Dendritic cell treated with granulocyte-macrophage colony-stimulating factor and Interleukin-4, amounts not matched to agents 40 ng/mL and 50 ng/mL, for 4 days (primary cell): ENCODE measurements around the gene ALOX15.
"Not testable (repeated sequence)": the region's sequence is repeated elsewhere in the genome, so short reads cannot be mapped to it uniquely, and the experiment has no call there.

Source experiments
- H3K27ac Mint-ChIP-seq: one replicate; pipeline ENCODE4 v1.8.0; 2022; ENCODE audit warnings: mild to moderate bottlenecking, mixed read lengths
- H3K27me3 Mint-ChIP-seq: one replicate; pipeline ENCODE4 v1.8.0; 2022; ENCODE audit warnings: mild to moderate bottlenecking, mixed read lengths
- H3K36me3 Mint-ChIP-seq: one replicate; pipeline ENCODE4 v1.8.0; 2022; ENCODE audit warnings: low read depth, mixed read lengths
- H3K4me1 Mint-ChIP-seq: one replicate; pipeline ENCODE4 v1.8.0; 2022; ENCODE audit warnings: low read depth, mixed read lengths
- H3K4me3 Mint-ChIP-seq: one replicate; pipeline ENCODE4 v1.8.0; 2022; ENCODE audit warnings: mild to moderate bottlenecking, moderate library complexity, mixed read lengths
- H3K9me3 Mint-ChIP-seq: one replicate; pipeline ENCODE4 v1.8.0; 2022; ENCODE audit warnings: mixed read lengths
- intact Hi-C: fragments of 100-400 bp; cut with micrococcal nuclease; formaldehyde crosslinking; loops from one replicate; pipeline ENCODE4 v1.15.0; 2022

ALOX15 gene

DNA sequence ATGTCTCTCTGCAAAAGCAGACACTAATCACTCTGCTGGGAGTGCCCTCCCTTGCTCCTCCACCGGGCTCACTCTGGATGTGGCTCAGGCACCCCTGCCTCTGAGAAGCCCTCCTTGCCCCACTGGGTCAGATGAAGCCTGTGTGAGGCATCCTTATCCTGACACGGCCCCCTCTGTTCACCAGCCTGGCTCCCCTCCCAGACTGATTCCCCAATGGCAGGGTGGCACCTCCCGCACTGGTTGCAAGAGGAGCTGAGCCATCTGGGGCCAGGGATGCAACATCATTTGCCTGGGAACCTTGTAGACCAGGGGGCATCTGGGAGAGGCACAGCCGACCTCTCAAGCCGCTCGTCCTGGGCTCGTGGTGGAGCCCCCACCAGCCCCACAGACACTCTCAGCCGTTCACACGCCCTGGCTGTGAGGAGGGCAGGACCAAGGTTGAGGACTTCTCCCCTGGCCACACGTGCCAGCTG lies 50.5 kb downstream of the ALOX15 start:
- peaks cover 78% of the 10 kb centered on the region for H3K27me3 Mint-ChIP-seq
- peak overlapping the region; percentile 15 for H3K27ac Mint-ChIP-seq

DNA sequence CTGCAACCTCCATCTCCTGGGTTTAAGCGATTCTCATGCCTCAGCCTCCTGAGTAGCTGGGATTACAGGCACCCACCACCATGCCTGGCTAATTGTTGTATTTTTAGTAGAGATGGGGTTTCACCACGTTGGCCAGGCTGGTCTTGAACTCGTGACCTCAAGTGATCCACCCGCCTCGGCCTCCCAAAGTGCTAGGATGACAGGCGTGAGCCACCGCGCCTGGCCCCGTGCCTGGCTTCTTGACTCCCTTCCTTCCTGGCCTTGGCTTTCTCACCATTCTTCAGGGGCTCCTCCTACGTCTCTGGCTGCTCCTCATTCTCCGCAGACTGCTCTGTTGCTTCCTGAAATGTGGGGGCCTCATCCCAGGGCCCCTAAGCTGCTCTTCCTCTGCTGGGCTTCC lies 51.4 kb downstream of the ALOX15 start:
- peaks cover 82% of the 10 kb centered on the region for H3K27me3 Mint-ChIP-seq
- peak overlapping the region; percentile 15 for H3K27ac Mint-ChIP-seq
- H3K36me3 Mint-ChIP-seq, H3K4me3 Mint-ChIP-seq, H3K9me3 Mint-ChIP-seq, intact Hi-C loops: not testable (repeated sequence)
- peaks cover 28% of the 10 kb centered on the region for H3K4me1 Mint-ChIP-seq

More for the DNA sequence above, 50.5 kb downstream of the ALOX15 start:
- Mint-ChIP-seq H3K36me3 (no peaks in the 10 kb centered on the region), H3K4me1 (peaks cover 35% of the 10 kb centered on the region), H3K9me3 (no peaks in the 10 kb centered on the region), H3K4me3 (no peak overlapping the region)
- intact Hi-C loops = no loop called here

DNA sequence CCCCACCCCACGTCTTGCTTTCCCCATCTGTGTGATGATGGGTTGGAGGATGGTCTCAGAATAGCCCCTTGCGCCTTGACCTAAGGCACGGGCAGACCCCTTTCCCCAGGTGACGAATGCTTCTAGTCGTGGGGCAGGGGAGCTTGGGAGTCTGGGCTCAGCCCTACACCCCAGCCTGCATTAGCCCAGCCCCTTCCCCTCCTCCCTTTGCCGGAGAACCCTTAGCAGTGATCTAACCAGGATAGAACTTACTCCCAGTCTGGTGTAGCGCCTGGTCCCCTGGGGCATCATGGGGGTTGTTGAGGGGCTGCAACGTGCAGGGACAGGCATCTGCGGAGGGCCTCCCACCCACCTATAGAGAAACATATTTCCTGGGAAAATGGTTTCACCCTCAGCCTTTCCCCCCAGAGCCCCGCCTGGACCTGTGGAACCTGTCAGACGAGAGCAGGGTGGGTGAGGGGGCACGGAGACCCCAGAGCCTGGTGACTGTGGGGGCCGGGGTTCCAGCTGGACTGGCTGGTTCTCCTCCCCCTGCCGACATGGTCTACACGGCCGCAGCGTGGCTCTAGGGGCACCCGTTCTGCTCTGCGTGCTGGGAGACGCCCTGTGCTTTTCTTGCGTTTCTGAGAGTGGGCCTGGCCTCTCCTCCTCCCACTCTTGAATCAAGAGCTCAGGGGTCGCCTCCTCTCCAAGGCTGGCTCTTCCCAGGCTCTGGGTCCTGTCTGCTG lies 52.4 kb downstream of the ALOX15 start:
- Mint-ChIP-seq H3K36me3 (no peaks in the 10 kb centered on the region), H3K27ac (no peak overlapping the region), H3K9me3 (no peaks in the 10 kb centered on the region), H3K27me3 (peaks cover 79% of the 10 kb centered on the region), H3K4me3 (no peak overlapping the region), H3K4me1 (peaks cover 25% of the 10 kb centered on the region)
- intact Hi-C loops = no loop called here

DNA sequence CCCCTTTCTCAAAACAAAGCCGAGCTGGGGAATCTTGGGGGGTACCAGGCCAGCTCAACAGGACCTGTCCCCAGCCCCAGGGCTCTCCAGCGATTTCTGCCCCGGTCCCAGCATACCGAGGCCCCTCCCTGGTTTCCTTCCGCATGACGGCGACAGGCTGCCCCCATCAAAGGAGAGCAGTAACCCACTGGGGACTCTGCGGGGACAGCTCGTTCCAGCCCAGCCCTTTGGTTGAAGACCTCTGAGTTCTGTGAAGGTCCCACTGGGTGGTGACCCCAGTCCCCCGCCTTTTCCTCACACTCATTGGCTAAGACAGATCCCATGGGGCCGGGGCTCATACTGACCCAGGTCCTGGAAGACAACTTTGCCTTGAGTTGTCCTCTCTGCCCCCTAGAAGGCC lies 53.1 kb downstream of the ALOX15 start:
- intact Hi-C loops = no loop called here
- peaks cover 81% of the 10 kb centered on the region for H3K27me3 Mint-ChIP-seq
- no peak overlapping the region for H3K4me3 Mint-ChIP-seq
- H3K27ac Mint-ChIP-seq = no peak overlapping the region
- H3K36me3 Mint-ChIP-seq = no peaks in the 10 kb centered on the region
- H3K9me3 Mint-ChIP-seq = no peaks in the 10 kb centered on the region
- peaks cover 25% of the 10 kb centered on the region for H3K4me1 Mint-ChIP-seq

- intact Hi-C loops = no loop called here
- Mint-ChIP-seq H3K4me3 (no peak overlapping the region), H3K36me3 (no peaks in the 10 kb centered on the region), H3K9me3 (no peaks in the 10 kb centered on the region), H3K27me3 (peaks cover 85% of the 10 kb centered on the region), H3K4me1 (peaks cover 25% of the 10 kb centered on the region), H3K27ac (peak overlapping the region; percentile 23)
Measured at GRCh38 chr17:4587803-4588202, 53.7 kb downstream of the ALOX15 start.

GRCh38 chr17:4587195-4587594 lies 54.3 kb downstream of the ALOX15 start:
- intact Hi-C loops = no loop called here
- no peaks in the 10 kb centered on the region for H3K9me3 Mint-ChIP-seq
- H3K4me1 Mint-ChIP-seq = peaks cover 19% of the 10 kb centered on the region
- peaks cover 86% of the 10 kb centered on the region for H3K27me3 Mint-ChIP-seq
- no peaks in the 10 kb centered on the region for H3K36me3 Mint-ChIP-seq
- no peak overlapping the region for H3K4me3 Mint-ChIP-seq
- peak overlapping the region; percentile 23 for H3K27ac Mint-ChIP-seq

DNA sequence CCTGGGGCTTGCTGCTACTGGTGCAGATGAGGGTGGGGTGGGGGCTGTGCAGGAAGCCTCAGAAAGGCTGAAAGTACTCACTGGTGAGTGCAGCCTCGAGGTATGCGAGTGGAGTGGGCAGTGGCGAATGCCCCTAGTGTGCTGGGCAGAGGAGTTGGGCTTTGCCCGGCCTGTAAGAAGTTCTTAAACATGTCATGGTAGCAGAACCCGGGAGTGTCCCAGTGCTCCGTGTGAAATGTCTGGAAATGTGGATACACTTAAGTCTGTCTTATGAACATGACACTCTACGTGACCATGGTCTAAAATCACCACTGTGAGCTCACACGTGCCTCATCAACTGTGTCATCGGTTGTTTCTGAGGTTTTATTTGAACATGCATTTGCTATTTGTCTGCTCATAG lies 55.4 kb downstream of the ALOX15 start:
- Mint-ChIP-seq H3K4me3 (no peak overlapping the region), H3K36me3 (no peaks in the 10 kb centered on the region), H3K27me3 (peaks cover 87% of the 10 kb centered on the region), H3K4me1 (peaks cover 8% of the 10 kb centered on the region), H3K27ac (no peak overlapping the region), H3K9me3 (no peaks in the 10 kb centered on the region)
- intact Hi-C loops = no loop called here

- H3K27me3 Mint-ChIP-seq = peaks cover 86% of the 10 kb centered on the region
- no peak overlapping the region for H3K27ac Mint-ChIP-seq
- no peaks in the 10 kb centered on the region for H3K9me3 Mint-ChIP-seq
- H3K36me3 Mint-ChIP-seq = no peaks in the 10 kb centered on the region
- intact Hi-C loops = no loop called here
- H3K4me1 Mint-ChIP-seq = peaks cover 4% of the 10 kb centered on the region
- no peak overlapping the region for H3K4me3 Mint-ChIP-seq
Measured at GRCh38 chr17:4585638-4585994, 55.9 kb downstream of the ALOX15 start.

DNA sequence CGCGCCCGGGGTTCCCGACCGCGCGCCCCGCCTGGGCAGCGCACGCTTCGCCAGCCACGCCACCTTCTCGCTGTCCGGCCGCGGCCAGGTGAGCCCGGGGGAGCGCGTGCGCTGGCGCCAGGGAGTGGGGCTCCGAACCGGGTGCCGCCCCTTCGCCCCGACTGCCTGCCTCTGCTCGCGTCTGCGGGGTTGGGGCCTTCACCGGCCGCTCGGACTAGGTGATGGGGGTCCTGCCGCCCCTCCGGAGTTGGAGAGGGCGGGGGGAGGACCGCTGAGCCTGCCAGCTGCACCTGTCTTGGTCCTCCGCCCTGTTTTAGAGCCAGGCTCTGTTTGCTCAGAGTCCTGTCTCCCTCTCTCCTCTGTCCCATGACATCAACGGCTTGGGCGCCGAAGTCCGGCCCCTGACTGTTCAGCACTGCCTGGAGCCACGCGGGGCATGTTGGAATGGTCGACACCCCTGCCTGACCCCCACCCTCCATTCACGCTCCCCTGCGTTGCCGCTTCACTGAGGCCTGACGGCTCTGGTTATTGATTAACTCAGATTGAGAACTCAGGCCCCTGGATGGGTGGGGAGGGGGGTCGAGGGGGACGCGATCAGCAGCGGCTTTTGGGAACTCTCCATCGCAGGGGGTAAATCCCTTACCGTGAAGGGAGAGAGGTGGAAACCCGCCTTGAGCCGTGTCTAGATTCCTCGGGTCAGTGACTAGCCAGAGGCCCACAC lies 56.4 kb downstream of the ALOX15 start:
- Mint-ChIP-seq H3K27me3 (peaks cover 84% of the 10 kb centered on the region), H3K27ac (no peak overlapping the region), H3K4me3 (no peak overlapping the region), H3K9me3 (no peaks in the 10 kb centered on the region), H3K4me1 (no peaks in the 10 kb centered on the region), H3K36me3 (no peaks in the 10 kb centered on the region)
- intact Hi-C loops = no loop called here

GRCh38 chr17:4584101-4584916 lies 57.2 kb downstream of the ALOX15 start, which contains the start of gene SMTNL2:
TSS of gene SMTNL2 (plus strand) at chr17:4584529. CDS start at chr17:4584606, 77 bp downstream.
- peaks cover 87% of the 10 kb centered on the region for H3K27me3 Mint-ChIP-seq
- no peaks in the 10 kb centered on the region for H3K9me3 Mint-ChIP-seq
- no peaks in the 10 kb centered on the region for H3K36me3 Mint-ChIP-seq
- no peaks in the 10 kb centered on the region for H3K4me1 Mint-ChIP-seq
- intact Hi-C loops = no loop called here
- H3K27ac Mint-ChIP-seq = no peak within 1 kb of the TSS
- H3K4me3 Mint-ChIP-seq = no peak within 1 kb of the TSS

DNA sequence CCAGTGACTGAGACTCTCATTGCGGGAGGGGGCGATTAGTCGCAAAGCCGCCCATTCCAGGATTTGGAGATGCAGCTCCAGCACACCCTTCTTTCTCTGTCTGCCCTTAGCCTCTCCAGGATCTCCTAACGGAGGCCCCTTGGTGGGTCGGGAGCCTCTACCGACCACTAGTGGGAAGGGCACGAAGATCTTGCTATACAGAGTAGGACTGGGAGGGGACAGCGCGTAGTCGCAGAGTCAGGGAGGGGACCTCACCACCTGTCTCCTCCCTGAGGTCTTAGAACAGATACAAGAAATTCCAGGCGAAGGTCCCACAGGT lies 57.7 kb downstream of the ALOX15 start:
- intact Hi-C loops = no loop called here
- Mint-ChIP-seq H3K4me3 (no peak overlapping the region), H3K9me3 (no peaks in the 10 kb centered on the region), H3K27ac (no peak overlapping the region), H3K27me3 (peaks cover 81% of the 10 kb centered on the region), H3K36me3 (no peaks in the 10 kb centered on the region), H3K4me1 (no peaks in the 10 kb centered on the region)

- peaks cover 76% of the 10 kb centered on the region for H3K27me3 Mint-ChIP-seq
- H3K36me3 Mint-ChIP-seq = no peaks in the 10 kb centered on the region
- H3K27ac Mint-ChIP-seq = no peak overlapping the region
- H3K9me3 Mint-ChIP-seq = no peaks in the 10 kb centered on the region
- intact Hi-C loops = no loop called here
- H3K4me3 Mint-ChIP-seq = no peak overlapping the region
- no peaks in the 10 kb centered on the region for H3K4me1 Mint-ChIP-seq
Measured at GRCh38 chr17:4583206-4583605, 58.3 kb downstream of the ALOX15 start.

DNA sequence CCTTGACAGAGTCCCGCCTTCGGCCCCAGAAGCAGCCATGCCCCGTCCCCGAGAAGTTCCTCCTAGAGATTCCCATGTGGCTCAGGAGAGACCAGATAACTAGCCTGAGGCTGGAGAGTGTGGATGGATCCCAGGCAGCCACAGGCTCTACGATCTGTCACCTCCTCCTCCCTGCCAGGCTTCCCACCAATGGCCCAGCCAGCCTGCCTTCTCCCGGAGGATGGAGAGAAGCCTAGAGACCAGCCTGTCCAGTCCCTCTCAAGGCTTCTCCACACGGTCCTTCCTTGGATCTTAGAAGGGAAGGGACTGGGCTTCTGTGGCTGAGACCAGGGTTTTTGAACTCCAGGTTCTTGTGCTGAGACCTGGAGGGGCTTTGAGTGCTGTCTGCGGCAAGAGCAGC lies 58.8 kb downstream of the ALOX15 start:
- peaks cover 75% of the 10 kb centered on the region for H3K27me3 Mint-ChIP-seq
- no peaks in the 10 kb centered on the region for H3K36me3 Mint-ChIP-seq
- H3K4me3 Mint-ChIP-seq = no peak overlapping the region
- intact Hi-C loops = no loop called here
- no peaks in the 10 kb centered on the region for H3K4me1 Mint-ChIP-seq
- no peaks in the 10 kb centered on the region for H3K9me3 Mint-ChIP-seq
- no peak overlapping the region for H3K27ac Mint-ChIP-seq

DNA sequence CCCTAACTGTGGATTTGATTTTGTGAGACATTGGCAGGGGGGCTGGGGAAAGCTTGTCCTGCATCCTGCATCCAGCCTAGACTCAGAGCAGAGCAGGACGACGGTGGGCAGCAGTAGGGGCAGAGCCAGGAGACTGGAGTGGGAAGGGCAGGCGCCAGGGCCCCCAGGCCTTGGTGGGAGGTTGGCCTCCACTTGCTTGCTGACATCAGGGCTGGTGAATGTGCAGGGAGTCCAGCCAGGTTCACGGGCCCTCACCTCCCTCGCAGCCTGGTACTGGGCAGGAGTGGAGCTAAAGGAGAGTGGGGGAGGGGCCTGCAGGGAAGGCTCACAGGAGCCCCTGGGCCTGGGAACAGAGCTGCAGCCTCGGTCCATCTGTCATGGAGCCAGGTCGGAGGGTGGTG lies 59.4 kb downstream of the ALOX15 start:
- Mint-ChIP-seq H3K36me3 (no peaks in the 10 kb centered on the region), H3K27me3 (peaks cover 70% of the 10 kb centered on the region), H3K4me3 (no peak overlapping the region), H3K27ac (no peak overlapping the region), H3K4me1 (no peaks in the 10 kb centered on the region), H3K9me3 (no peaks in the 10 kb centered on the region)
- intact Hi-C loops = no loop called here
